ENCODE data around the gene SLC6A9.

The SLC6A9 gene

DNA sequence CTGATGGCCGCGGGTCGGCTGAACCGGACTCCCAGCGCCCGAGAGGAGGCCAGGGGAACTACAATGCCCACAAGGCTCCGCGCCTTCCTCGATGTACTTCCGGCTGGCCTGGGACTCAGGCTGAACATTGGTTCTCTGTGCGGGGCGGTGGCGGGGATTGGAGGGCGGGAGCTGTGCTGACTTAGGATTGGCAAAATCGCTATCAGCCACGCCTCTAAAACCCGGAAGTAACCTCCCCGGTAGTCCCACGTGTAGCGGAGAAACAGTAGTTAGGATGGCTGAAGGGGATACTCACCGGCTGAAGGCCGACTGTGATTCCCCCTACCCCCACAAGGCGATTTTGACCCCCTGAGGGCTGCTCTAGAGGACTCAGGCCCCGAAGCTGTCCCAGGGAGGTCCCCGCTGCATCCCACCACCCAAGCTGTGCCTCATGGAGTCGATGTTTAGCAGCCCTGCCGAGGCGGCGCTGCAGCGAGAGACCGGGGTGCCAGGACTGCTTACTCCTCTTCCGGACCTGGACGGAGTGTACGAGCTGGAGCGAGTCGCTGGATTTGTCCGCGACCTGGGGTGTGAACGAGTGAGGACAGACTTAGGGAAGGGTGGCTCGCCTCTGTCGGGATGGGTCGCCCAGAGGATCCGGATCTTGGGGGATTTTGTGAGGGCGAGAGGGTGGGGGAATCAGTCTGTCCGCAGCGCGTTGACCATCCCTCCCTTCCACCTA, 61.4 kb downstream of the SLC6A9 start, which contains the start of gene DPH2:
Gene DPH2, plus strand, starts transcription at position 265 of the 721 bp plus-strand sequence. Its CDS starts 166 bp downstream, at position 431.
- DNase-seq (ENCODE audit: low read depth in 2 of 2) = peak; percentile 91

DNA sequence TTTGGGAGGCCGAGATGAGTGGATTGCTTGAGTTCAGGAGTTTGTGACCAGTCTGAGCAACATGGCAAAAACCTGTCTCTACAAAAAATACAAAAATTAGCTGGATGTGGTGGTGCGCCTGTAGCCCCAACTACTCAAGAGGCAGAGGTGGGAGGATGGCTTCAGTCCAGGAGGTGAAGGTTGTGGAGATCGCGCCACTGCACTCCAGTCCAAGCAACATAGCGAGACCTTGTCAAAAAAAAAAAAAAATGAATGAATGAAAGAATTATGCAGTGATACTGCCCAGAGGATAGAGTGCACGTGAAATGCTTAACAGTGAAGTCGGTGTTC, 61.9 kb downstream of the SLC6A9 start:
- DNase-seq (ENCODE audit: low read depth in 2 of 2) = no peak

DNA sequence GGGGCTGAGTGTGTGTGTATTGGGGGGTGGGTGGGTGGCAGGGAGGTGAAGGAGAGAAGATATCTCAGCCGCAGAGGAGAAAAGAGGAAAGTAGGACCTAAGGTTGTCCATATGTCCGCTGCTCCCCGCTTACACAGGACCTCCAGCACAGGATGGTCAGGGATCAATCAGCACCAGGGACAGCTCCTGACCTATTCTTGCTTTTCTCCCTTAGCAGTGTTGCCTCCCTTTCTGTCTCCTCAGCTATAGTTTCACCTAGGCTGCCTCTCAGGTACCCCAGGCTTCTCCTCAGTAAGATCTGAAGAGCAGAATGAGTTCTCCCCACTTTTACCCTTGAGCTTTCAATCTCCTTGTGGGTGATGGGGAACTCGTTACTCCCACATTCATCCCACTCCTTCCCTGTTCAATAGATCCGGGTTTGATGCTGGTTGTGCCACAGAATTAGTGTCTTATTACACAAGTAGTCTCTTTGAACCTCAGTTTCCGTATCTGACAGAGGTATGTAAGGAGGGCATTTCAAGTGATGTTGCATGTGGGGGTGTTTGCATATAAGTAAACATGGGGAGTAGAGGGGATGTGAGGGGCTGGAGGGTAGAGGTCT, 62.8 kb downstream of the SLC6A9 start:
- DNase-seq (ENCODE audit: low read depth in 2 of 2) = no peak

DNA sequence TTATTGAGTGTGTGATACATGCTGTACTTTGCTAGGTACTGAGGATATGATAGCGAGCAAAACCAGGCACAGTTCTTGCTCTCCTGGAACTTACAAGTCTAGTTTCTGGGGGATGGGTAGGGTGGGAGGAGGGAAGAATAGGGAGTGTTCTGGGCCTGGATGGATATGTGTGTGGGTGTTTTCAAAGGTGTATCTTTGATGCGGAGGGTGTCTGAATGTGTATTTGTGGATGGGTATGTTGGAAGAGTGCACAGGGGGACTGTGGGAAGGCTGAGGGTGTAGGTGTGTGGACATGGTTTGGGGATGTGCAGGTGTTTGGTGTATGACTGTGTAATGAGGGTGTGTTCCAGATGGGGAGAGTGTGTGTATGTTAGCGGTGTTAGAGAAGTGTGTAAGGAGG, 65.9 kb downstream of the SLC6A9 start:
- DNase-seq (ENCODE audit: low read depth in 2 of 2) = no peak

DNA sequence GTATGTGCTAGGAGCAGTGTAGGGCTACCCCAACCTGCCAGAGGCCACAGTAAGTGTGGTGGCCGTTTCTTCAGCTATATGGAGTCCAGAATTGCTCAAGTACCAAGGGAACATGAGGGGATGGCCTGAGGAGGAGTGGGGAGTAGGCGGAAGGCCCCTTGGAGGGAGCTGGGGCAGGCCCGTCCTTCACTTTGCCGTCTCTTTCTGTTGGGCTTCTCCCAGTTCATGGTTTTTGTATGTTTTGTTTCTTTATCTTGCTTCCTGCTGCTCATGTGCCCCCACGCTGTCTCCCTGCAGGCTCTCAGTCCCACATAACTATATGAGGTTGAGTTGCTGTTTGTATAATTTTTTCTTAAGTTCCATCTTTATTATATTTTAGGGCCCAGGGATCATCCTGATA, 67.4 kb downstream of the SLC6A9 start:
- no peak for DNase-seq (ENCODE audit: low read depth in 2 of 2)

DNA sequence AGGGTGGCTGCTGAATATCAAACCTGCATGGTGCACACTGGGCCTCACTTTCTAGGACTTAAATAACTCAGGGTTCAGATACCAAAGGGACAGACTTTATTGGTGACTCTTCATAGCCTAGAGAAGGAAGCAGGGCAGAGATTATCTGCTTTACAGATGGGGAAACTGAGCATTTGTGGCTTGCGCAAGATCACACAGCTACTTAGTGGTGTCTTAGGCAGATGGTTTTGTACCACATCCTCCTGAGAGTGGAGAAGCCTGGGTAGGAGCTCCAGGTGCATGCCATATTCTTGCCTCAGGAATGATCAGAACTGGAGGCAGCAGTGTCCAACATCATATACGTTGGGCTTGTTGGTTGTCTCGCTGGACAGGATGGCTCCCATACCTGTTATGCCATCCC, 68.3 kb downstream of the SLC6A9 start:
- DNase-seq (ENCODE audit: low read depth in 2 of 2) = no peak

DNA sequence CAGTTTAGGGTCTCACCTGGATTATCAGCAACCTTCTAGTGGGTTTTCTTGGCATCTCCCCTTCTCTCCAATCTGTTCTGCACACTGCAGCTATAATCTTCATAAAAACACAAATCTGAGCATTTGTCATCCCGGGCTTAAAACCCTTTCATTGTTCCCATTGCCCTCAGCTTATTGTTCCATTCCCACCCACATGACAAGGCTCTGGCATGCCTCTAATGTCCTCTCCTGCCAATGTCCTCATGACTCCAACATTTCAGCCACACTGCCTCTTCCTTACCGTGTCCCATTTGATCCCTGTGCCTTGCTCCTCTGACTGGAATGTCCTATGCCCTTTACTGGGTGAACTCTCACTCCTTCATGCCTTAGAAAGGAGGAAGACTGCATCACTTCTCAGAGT, 68.9 kb downstream of the SLC6A9 start:
- DNase-seq (ENCODE audit: low read depth in 2 of 2) = no peak

DNA sequence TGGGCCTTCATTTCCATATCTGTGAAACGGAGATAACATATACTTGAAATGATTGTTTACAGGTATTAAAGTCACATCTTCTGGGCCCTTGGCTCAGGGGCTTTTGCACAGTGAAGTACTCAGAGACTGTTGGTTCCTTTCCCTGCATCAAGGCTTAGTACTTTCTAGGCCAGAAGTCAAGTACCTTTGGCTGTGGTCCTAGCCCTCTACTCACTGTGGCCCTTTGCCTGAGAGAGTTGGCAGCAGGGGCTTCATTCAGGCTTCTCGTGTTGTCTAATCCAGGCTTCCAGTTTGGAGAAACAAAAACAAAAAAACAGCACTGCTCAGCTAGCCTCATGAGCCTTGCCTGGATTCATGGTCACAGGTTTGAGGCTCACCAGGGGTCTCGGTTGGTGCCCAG, 69.6 kb downstream of the SLC6A9 start:
- no peak for DNase-seq (ENCODE audit: low read depth in 2 of 2)

DNA sequence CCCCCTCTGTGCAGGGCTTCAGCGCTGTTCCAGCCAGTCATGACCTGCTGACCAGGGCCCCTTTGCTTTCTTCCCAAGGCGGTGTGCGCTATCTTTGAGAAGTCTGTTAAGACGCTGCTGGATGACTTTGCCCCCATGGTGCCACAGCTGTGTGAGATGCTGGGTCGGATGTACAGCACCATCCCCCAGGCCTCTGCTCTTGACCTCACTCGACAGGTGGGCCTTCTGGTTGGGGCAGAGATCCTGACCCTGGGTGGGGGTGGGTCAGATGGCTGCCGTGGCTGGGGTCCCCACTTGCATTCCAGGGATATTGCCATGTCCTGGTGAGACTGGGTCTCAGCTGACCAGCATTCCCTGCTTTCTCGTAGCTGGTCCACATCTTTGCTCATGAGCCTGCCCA, 70.5 kb downstream of the SLC6A9 start:
- DNase-seq (ENCODE audit: low read depth in 2 of 2) = no peak

DNA sequence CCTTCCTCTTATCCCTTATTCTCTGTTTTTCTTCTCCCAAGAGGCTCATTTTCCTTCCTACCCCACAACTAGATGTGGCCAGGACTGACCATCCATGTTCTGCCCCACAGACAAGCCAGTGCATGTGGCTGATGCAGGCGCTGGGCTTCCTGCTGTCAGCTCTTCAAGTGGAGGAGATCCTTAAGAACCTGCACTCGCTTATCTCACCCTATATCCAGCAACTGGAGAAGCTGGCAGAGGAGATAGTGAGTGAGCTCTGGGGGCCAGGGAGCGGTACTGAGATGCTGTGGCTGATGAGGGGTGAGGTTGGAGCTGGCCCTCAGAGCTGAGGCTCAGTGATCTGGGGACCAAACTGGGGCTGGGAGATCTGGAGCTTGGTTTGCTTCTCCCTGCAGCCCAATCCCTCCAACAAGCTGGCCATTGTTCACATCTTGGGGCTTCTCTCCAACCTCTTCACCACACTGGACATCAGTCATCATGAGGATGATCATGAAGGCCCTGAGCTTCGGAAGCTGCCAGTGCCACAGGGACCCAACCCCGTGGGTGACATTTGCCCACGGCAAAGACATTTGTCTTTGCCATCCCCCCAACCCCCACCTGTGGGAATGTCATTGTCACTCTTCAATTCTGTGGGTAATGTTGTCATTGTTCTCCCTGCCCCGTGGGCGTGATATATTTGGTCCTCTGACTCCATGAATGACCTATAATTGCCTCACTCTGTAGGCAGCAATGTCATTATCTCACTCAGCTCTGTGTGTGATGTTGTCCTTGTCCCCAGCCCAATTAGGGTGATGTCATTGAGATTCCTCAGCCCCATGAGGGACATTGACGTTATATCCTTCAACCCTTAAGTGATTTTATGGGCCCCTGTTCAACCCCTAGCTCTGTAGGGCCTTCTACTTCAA, 72.7 kb downstream of the SLC6A9 start:
- no peak for DNase-seq (ENCODE audit: low read depth in 2 of 2)

DNA sequence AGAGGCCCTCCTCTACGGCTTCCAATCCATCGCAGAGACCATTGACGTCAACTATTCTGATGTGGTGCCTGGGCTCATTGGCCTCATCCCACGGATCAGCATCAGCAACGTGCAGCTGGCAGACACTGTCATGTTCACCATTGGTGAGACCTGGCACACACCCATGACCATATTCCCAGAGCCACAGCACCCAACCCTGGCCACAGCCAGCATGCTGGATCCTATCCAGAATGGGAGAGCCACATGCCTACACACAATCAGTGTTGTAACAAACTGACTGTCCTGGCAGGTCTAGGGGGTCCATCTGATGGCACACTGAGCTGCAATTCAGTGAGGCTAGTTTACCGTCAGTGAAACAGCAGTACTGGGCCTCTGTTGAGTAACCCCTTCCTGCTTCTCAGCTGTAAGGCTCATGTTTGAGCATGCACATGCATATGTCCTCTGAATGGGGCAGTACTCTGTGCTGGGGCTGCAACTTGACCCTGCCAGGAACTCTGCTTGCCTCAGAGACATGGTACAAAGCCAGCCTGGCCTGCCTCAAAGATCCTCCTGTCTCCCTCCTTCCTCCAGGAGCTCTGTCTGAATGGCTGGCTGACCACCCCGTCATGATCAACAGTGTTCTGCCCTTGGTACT, 73.7 kb downstream of the SLC6A9 start:
- no peak for DNase-seq (ENCODE audit: low read depth in 2 of 2)

DNA sequence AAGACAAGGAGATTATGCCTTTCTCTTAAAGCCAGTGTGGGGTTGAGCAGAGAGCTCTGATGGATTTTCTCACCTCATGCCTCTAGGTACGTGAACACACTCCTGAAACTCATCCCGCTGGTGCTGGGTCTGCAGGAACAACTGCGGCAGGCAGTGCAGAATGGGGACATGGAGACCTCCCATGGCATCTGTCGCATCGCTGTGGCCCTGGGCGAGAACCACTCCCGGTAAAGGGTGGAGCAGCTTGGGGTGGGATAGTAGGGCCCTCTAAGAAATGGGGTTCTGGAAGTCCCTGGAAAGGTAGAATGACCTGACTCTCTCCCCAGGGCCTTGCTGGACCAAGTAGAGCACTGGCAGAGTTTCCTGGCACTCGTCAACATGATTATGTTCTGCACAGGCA, 75.0 kb downstream of the SLC6A9 start:
- DNase-seq (ENCODE audit: low read depth in 2 of 2) = no peak

DNA sequence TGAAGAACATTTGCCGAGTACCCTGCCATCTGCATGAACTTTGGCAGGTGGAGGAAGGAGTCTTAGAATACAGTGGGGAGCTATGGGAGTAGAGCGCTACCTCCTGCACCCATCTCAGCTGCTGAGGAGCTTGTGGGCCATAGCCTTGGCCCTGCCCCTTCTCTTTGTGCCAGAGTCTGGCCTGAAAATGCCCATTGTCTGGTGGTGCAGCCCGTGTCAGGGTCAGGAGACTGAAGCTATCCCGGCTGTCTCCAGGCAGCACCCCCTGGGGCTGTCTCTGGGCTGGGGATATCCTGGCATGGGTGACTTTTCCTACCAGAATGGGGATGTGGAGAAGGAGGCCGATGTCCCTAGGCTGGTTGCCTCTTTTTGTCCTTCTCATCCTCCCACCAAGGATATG, 77.2 kb downstream of the SLC6A9 start:
- no peak for DNase-seq (ENCODE audit: low read depth in 2 of 2)

DNA sequence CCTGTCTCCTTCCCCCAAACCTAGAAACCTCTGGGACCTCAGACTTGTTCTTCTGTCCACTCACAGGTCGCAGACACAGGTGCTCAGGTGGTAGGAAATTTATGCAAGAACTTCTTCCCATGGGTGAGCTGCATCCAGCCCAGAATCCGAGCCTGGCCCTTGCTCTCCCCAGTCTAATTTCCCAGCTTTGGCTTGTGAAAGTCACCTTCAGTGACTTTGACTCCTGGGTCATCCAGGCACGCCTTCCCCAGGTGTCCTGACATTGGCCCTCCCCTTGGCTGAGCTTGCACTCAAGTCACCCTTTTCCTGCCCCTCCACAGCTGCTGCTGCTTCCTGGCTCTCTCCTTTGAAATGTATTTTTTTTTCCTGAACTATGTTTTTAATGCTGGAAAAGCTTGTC, 77.9 kb downstream of the SLC6A9 start:
- DNase-seq (ENCODE audit: low read depth in 2 of 2) = no peak

DNA sequence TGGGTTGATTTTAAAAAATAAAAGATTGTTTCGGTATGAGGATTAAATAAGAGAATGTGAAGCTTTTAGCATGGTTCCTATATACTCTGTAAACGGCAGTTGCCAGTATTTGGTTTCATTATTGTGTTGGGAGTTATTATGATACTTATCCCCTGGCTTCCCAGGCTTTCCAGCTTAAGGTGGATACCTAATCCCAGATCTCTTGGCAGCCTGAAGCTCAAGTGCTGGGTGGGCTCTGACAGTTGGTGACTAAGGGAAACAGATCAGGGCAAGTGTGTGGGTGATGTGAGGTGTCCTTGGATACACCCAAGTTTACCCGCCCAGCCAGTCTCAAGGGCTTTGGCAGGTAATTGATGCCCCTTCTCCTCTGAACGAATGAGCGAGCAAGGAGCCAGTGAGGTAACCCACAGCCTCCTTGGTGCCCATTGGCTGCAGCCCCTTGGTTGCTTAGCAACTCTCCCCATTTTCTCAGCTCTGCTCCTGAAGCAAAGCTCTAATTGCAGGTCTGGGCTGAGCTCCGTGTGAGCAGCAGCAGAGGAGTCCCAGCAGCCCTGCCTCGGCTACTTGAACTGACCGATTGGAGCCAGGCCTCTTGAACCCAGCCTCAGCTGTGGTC, 78.4 kb downstream of the SLC6A9 start:
- DNase-seq (ENCODE audit: low read depth in 2 of 2) = no peak

DNA sequence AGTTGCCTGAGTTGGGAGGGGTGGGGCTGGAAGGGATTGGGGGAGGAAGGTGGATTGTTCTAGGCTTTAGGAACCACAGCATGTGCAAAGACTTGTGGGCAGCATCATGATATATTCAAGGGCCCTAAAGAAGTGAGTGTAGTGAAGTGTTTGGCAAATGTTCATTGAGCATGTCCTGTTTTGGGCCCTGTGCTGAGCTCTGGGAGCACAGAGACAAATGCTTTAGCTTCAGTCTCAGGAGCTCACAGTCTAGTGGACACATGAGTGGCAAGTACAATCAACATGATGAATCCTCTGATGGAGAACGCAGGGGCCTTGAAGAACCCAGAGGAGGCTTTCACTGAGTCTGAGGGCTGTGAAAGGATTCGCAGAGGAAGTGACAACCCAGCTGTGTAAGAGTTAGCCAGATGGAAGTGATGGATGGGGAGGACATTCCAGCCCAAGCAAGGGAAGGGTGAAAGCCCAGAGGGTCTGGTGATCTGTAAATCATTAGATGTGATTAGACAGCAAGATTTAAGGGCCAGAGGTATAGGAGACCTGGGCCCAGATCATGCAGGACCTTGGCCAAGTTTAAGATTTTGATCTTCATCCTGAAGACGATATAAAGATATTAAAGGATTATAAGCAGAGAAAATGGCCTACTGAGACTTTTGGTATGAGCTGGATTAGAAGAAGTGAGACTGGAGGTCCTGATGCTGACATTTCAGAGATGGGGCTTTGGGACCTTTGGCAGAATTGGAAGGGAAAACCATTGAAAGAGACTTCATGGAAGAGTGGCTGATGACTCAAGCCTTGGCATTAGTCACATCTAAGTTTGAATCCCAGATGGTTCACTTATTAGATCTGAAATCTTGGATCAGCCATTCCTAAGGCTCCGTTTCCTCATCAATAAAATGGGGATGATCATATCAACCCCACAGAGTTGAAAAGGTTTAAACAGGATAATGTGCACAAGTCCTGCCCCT, 80.0 kb downstream of the SLC6A9 start:
- no peak for DNase-seq (ENCODE audit: low read depth in 2 of 2)

DNA sequence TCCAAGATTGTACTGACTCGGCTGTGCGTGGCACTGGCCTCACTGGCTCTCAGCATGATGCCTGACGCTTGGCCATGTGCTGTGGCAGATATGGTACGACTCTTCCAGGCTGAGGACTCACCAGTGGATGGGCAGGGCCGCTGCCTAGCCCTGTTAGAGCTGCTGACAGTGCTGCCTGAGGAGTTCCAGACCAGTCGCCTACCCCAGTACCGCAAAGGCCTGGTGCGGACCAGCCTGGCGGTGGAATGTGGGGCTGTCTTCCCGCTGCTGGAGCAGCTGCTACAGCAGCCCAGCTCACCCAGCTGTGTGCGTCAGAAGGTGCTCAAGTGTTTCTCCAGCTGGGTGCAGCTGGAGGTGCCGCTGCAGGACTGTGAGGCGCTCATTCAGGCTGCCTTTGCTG, 81.6 kb downstream of the SLC6A9 start:
- DNase-seq (ENCODE audit: low read depth in 2 of 2) = no peak

DNA sequence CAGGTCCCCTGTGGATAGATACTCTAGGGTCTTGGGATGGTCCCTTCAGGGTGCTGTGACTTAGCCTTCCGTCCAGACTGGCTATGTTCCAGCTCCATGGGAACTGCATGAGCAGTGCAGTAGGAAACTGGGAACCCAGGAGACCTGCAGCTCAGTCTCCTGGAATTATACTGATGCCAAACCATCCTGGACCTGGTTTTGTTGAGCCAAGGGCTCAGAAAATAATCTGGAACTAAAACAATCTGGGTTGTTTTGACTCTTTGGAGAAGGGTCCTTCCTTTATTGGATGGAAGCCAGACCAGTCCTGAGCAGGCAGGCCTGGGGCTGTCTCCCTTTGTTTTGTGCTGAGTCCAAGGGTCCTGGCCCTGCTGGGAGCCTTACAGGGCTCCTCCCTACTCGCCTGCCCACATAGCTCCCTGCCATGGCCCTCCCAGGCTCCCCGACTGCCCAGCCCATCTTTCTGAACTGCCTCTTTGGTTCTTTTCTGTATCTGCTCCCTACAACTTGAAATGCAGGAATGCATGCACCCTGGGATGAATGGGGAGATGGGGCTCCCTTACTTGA, 83.3 kb downstream of the SLC6A9 start:
- no peak for DNase-seq (ENCODE audit: low read depth in 2 of 2)

DNA sequence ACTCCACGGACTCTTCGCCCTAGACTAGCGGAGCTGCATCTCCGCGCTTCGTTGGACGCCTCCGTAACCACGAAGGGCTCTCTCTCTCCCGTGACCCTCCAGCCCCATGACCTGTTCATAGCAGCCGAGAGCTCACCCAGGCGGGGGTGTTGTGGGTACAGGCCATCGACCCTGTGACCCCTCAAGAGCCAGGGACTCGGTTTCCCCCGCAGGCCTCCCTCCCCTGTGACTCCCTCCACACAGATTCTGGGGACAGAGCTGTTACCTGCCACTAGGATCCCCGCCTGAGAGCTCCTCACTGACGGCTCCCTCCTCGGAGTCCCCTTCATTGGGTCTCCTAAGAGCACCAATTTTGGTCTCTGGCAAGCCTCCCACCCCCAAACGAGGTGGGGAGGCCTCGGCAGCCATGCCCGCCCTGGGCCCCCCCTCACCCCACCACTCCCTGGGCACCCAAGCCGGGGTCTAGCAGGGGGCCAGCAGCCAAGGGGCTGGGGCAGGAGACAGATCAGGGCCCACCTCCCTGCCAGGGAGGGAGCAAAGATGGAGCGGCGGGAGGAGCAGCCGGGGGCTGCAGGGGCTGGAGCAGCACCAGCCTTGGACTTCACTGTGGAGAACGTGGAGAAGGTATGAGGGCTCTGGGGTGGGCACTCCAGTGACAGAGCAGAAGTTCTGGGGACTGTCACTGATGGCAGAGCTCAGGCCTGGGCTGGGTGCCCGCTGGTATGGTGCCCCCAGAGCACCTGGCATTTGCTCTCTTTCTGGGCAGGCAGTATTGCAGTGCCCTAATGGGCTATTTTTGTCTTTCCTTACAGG, 84.0 kb downstream of the SLC6A9 start:
- no peak for DNase-seq (ENCODE audit: low read depth in 2 of 2)
